GM12875 (cell line): ENCODE data around the gene ASPSCR1.

Source experiments
- H3K4me3 ChIP-seq: one replicate; pipeline ENCODE4 v1.5.1; 2011; ENCODE audit warnings: low read depth, low read length, control low read depth
- TF ChIP-seq, protein P1 (sequence below): IDR thresholded peaks from 2 replicates; pipeline ENCODE4 v1.5.1; 2011; ENCODE audit warnings: low read depth, mild to moderate bottlenecking, control low read depth, inconsistent platforms, low read length, moderate library complexity, borderline replicate concordance; ENCODE audit not compliant: insufficient read depth

Gene ASPSCR1

DNA sequence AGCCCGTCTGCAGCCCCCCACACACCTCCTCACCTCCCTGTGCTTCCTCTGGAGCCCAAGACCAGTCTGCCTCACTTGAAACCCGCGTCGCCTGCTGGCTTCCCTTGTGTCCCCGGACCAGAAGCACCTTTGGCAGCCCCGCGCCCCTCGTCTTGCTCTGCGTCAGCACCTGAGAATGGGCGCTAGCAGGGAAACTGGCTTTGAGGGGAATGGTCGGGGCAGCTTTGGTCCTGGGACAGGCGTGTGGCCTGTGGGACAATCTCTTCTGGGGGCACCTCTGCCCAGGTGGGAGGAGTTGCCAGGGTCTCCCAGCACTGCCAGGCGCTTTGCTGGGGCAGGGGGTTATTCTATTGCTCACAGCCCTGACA lies 46.3 kb upstream of the ASPSCR1 start:
- no peak overlapping the region for H3K4me3 ChIP-seq
- TF ChIP-seq, protein P1, sequence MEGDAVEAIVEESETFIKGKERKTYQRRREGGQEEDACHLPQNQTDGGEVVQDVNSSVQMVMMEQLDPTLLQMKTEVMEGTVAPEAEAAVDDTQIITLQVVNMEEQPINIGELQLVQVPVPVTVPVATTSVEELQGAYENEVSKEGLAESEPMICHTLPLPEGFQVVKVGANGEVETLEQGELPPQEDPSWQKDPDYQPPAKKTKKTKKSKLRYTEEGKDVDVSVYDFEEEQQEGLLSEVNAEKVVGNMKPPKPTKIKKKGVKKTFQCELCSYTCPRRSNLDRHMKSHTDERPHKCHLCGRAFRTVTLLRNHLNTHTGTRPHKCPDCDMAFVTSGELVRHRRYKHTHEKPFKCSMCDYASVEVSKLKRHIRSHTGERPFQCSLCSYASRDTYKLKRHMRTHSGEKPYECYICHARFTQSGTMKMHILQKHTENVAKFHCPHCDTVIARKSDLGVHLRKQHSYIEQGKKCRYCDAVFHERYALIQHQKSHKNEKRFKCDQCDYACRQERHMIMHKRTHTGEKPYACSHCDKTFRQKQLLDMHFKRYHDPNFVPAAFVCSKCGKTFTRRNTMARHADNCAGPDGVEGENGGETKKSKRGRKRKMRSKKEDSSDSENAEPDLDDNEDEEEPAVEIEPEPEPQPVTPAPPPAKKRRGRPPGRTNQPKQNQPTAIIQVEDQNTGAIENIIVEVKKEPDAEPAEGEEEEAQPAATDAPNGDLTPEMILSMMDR, result no peak

GRCh38 chr17:81931557-81932332 lies 45.7 kb upstream of the ASPSCR1 start:
- TF ChIP-seq, protein P1, result no peak
- no peak overlapping the region for H3K4me3 ChIP-seq

GRCh38 chr17:81932333-81932983 lies 45.0 kb upstream of the ASPSCR1 start:
- TF ChIP-seq, protein P1, result no peak
- H3K4me3 ChIP-seq, result no peak overlapping the region

- no peak overlapping the region for H3K4me3 ChIP-seq
- TF ChIP-seq, protein P1, result no peak
Measured at GRCh38 chr17:81933178-81933699, 44.2 kb upstream of the ASPSCR1 start.

GRCh38 chr17:81934098-81934757 lies 43.2 kb upstream of the ASPSCR1 start:
- TF ChIP-seq, protein P1, result no peak
- no peak overlapping the region for H3K4me3 ChIP-seq

GRCh38 chr17:81934850-81935708 lies 42.4 kb upstream of the ASPSCR1 start:
- TF ChIP-seq, protein P1, result no peak

More at GRCh38 chr17:81934850-81935708, 42.4 kb upstream of the ASPSCR1 start:
- no peak overlapping the region for H3K4me3 ChIP-seq
